GM12891 (cell line): ENCODE data around the gene KDM4B.

Experiments
- POLR2A ChIP-seq: IDR thresholded peaks from 2 replicates; pipeline ENCODE4 v1.6.1; 2011; ENCODE audit warnings: low read depth, low read length, control low read depth
- POLR2AphosphoS5 ChIP-seq: IDR thresholded peaks from 2 replicates; pipeline ENCODE4 v1.6.1; 2011; ENCODE audit warnings: low read depth, low read length, control low read depth
- SPI1 ChIP-seq: IDR thresholded peaks from 2 replicates; pipeline ENCODE4 v1.6.1; 2011; ENCODE audit warnings: low read depth, low read length, control low read depth
- TAF1 ChIP-seq: IDR thresholded peaks from 2 replicates; pipeline ENCODE4 v1.6.1; 2011; ENCODE audit warnings: low read depth, low read length, control low read depth

DNA sequence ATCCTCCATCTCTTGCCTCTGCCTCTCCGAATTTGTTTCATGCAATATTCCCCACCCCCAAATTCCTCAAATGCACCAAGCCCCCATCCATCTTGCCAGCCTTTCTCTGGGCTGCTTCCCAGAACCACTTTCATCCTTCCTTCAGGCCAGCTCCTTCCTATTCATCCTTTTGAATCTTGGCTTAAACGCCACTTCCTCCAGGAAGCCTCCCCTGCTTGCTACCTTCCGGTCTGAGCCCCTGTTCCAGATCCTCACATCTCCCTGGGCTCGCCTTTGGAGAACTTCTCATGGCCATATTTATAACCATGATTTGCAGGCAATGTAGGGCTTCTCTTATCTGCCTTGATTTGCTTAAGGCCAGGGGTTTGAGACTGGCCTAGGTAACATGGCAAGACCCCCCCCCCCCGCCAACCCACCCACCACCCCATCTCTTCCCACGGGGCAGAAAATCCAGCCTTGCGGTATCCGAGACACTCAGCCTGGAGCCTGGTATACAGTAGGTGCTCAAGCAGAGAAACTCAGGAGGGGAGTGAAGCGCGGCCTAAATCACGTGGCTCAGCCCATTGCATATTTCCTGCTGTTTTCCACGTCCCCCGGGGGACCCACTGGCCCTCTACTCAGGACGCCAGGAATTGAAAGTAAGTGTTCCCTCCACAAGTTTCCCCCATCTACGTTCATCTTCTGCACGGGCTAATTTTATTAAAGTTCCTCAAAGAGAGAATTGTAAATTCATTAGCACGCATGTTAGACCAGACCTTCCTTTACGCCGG, 219.8 kb downstream of the KDM4B start:
- TF ChIP-seq POLR2A, result no peak
- TF ChIP-seq TAF1, result no peak
- no peak for TF ChIP-seq POLR2AphosphoS5
- no peak for TF ChIP-seq SPI1
